ENCODE measurements around the gene EVC.

The EVC gene

DNA sequence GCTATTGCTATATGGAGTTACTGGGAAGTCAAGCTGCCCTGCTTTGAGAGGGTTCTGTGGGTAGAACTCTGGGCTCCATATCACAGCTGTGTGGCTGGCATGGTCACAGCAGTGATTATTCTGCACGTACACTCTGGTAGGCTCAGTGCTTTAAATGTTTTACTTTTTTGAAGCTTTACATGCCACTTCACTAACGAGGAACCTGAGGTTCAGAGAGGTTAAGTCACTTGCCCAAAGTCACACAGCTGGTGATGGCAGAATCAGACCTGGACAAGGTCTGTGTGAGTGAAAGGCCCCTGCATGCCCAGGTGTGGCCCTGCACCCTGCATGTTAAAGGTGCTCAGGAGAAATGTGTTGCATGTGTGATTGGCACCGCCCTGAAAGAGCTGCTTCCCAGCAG lies 24.5 kb downstream of the EVC start:
- TF ChIP-seq, protein P1, sequence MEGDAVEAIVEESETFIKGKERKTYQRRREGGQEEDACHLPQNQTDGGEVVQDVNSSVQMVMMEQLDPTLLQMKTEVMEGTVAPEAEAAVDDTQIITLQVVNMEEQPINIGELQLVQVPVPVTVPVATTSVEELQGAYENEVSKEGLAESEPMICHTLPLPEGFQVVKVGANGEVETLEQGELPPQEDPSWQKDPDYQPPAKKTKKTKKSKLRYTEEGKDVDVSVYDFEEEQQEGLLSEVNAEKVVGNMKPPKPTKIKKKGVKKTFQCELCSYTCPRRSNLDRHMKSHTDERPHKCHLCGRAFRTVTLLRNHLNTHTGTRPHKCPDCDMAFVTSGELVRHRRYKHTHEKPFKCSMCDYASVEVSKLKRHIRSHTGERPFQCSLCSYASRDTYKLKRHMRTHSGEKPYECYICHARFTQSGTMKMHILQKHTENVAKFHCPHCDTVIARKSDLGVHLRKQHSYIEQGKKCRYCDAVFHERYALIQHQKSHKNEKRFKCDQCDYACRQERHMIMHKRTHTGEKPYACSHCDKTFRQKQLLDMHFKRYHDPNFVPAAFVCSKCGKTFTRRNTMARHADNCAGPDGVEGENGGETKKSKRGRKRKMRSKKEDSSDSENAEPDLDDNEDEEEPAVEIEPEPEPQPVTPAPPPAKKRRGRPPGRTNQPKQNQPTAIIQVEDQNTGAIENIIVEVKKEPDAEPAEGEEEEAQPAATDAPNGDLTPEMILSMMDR (IDR thresholded peaks at IDR 0.05; ENCODE audit: low read depth, low read length) = no peak

DNA sequence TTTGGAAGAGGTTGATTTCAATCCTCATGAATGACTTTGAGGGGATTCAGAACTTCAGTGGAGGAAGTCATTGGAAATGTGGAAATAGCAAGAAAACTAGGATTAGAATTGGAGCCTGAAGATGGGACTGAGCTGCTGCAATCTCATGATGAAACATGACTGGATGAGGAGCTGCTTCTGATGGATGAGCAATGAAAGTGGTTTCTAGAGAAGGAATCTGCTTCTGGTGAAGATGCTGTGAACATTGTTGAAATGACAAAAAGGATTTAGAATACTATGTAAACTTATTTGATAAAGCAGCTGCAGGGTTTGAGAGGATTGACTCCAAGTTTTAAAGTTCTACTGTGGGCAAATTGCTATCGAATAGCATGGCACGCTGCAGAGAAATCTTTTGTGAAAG lies 27.1 kb downstream of the EVC start:
- peaks cover 45% of the 10 kb centered on the region for H3K36me3 ChIP-seq
- H3K27me3 ChIP-seq (ENCODE audit: insufficient read depth, low read depth, severe bottlenecking) = no peaks in the 10 kb centered on the region
- H3K27ac ChIP-seq = no peak overlapping the region
- no peak overlapping the region for H3K4me3 ChIP-seq (ENCODE audit: low read depth, low read length)
- DNase-seq = no peak
- TF ChIP-seq, protein P1 (IDR thresholded peaks at IDR 0.05; ENCODE audit: low read depth, low read length) = no peak
- H3K9me3 ChIP-seq (ENCODE audit: severe bottlenecking) = no peaks in the 10 kb centered on the region

More for the DNA sequence above, 24.5 kb downstream of the EVC start:
- Histone ChIP-seq H3K4me3 (ENCODE audit: low read depth, low read length) (no peak overlapping the region), H3K27me3 (ENCODE audit: insufficient read depth, low read depth, severe bottlenecking) (no peaks in the 10 kb centered on the region), H3K27ac (no peak overlapping the region), H3K36me3 (peaks cover 57% of the 10 kb centered on the region), H3K9me3 (ENCODE audit: severe bottlenecking) (no peaks in the 10 kb centered on the region)
- no peak for DNase-seq

DNA sequence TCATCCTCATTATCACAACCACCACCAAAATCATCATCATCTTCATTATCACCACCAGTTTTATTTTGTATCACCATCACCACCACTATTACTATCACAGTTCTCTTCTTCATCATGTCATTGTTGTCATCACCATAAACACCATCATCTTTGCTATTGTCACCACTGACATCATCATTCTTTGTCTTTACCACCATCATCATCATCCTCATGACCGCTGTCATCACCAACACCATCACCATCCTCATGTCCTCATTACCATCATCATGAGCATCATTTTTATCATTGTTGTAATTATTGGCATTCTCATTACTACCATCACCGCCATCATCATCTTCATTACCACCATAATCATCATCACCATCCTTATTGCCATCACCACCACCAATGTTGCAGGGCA lies 31.4 kb downstream of the EVC start:
- H3K27ac ChIP-seq = no peak overlapping the region
- H3K27me3 ChIP-seq (ENCODE audit: insufficient read depth, low read depth, severe bottlenecking) = no peaks in the 10 kb centered on the region
- H3K4me3 ChIP-seq (ENCODE audit: low read depth, low read length) = no peak overlapping the region
- H3K9me3 ChIP-seq (ENCODE audit: severe bottlenecking) = no peaks in the 10 kb centered on the region
- TF ChIP-seq, protein P1 (IDR thresholded peaks at IDR 0.05; ENCODE audit: low read depth, low read length) = no peak
- no peak for DNase-seq
- peaks cover 52% of the 10 kb centered on the region for H3K36me3 ChIP-seq

DNA sequence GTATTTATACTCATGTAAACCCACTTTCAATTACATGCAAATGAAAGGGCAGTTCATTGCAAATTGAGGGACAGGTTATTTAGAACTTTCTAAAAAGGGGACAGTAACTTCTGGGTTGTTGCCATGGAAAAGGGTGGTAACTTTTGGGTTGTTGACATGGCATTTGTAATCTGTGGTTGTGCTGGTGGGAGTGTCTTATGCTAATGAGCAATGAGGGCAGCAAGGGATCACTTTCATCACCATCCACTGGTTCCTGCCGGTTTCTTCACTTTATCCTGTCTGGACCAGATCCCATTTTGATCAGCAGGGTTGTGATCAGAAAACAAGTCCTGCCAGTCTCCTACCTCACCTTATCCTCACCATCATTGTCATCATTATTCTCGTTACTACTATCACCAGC lies 32.0 kb downstream of the EVC start:
- Histone ChIP-seq H3K27ac (no peak overlapping the region), H3K9me3 (ENCODE audit: severe bottlenecking) (no peaks in the 10 kb centered on the region), H3K4me3 (ENCODE audit: low read depth, low read length) (no peak overlapping the region), H3K27me3 (ENCODE audit: insufficient read depth, low read depth, severe bottlenecking) (no peaks in the 10 kb centered on the region), H3K36me3 (peaks cover 54% of the 10 kb centered on the region)
- no peak for DNase-seq
- TF ChIP-seq, protein P1 (IDR thresholded peaks at IDR 0.05; ENCODE audit: low read depth, low read length) = no peak

DNA sequence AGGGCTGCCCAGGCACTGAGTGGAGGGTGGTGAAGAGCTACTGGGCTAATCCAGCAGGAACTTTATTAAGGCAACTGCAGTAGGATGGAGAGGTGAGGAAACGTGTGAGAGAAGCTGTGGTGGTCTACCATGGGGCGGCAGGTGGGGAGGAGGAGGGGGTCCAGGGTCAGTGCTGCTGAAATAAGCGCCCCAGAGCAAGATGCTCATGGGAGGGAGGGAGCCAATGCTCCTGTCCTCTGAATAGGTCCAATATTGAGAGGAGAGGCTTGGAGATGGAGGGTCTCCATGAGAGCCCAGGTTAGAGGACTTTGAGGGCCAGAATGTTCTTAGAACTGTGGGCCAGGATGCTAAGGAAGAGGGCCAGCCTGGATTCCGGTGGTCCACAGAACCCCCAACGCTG lies 35.2 kb downstream of the EVC start:
- Histone ChIP-seq H3K36me3 (peaks cover 73% of the 10 kb centered on the region), H3K4me3 (ENCODE audit: low read depth, low read length) (no peak overlapping the region), H3K27ac (no peak overlapping the region), H3K9me3 (ENCODE audit: severe bottlenecking) (no peaks in the 10 kb centered on the region), H3K27me3 (ENCODE audit: insufficient read depth, low read depth, severe bottlenecking) (no peaks in the 10 kb centered on the region)
- TF ChIP-seq, protein P1 (IDR thresholded peaks at IDR 0.05; ENCODE audit: low read depth, low read length) = no peak
- no peak for DNase-seq
